HG03354 (cell line): ENCODE results near the gene MCRS1.
"Not testable (repeated sequence)": the region's sequence is repeated elsewhere in the genome, so short reads cannot be mapped to it uniquely, and the experiment has no call there.

ENCODE experiments used
- ATAC-seq: cut with Tn5 transposase; IDR thresholded peaks from one replicate; pipeline ENCODE4 v1.9.1; 2021; ENCODE audit warnings: mild to moderate bottlenecking; ENCODE audit not compliant: unreplicated experiment, poor library complexity, severe bottlenecking

The MCRS1 gene

DNA sequence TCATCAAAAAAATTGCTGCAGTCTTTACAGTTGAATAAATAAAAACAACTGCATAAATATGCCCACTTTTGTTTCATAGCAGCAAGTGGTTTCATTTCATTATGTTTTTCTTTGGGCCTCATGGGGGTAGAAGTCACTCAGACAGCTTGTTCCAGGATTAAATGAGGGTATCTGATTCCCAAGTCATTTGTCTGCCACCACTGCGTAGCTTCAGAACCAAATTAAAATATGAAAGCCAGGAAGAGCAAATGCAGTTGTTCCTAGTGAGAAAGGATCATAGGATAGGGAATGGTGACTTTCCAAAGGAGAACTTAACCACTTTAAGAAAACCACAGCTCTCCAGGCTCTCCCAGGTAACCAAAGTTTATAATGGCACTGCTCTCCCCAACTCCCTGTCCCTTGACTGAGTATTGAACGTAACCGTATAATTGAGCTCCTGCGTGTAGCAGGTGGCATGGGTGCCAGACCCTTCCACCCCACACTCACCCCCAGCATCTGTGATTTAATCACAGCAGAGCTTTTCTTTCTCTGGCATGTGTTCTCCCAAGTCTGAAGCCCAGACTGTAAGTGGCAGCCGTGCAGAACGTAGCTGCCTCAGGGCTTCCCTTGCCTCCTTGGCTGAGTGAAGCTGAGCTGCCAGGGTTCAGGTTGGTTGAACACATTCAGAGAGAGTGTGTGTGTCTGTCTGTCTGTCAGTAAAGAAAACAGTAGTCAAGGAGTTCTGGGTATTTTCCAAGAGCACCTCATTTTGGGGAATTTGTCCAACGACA, 40.4 kb downstream of the MCRS1 start:
- no peak for ATAC-seq

DNA sequence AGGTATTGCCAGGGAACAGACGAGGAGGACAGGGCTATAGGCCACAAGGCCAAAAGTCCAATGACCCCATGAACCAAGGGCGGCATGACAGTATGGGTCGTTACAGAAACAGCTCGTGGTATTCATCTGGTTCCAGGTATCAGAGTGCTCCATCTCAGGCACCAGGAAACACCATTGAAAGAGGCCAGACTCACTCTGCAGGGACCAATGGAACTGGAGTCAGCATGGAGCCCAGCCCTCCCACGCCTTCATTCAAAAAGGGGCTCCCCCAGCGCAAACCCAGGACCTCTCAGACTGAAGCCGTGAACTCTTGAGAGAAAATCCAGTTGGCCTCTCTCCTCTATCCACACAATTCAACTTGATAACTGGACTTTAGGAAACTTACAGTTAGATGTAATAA, 42.0 kb downstream of the MCRS1 start:
- no peak for ATAC-seq

DNA sequence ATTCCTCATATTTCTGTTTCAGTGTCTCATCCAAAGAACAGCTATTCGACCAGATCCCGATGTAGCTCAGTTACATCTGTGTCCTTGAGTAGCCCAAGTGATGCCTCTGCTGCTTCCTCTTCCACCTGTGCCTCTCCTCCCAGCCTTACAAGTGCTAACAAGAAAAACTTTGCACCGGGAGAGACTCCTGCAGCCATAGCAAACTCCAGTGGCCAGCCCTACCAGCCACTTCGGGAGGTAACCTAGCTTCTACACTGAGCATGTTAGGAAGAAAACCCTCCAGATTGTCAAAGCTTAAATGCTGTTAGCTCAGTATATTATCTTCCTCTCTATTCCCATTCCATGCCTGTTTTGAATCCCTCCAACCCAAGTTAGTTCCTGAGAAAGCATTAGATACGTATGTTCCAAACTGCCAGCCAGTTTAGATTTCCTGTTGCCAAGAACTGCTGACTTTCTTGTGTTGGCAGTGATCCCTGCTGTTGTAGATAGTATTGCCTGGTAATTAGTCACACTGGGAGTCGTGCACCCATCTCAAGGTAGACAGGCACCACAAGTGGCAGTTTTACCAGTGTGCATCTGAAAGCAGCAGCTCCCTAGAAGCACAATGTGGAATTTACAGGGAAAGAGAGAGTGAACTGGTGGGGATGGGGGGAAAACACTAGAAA, 43.1 kb downstream of the MCRS1 start:
- no peak for ATAC-seq

DNA sequence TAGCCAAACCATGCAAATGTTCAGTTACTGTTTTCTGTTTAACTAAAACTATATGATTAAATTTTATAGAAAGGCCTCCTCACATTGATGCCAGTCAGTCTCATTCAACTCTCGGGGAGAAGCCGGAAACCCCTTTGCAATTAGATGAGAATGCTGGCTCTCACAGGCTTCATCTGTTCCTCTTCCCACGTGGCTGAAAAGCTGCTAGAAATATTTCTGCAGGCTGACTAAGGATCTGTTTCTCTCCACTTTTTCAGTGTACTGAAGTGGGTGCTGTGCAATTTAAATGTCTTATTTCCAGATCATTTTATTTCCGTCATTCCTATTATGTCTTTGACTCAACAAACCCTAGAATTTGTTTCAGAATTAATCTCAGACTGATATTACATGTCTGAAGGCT, 46.6 kb downstream of the MCRS1 start:
- ATAC-seq: no peak

DNA sequence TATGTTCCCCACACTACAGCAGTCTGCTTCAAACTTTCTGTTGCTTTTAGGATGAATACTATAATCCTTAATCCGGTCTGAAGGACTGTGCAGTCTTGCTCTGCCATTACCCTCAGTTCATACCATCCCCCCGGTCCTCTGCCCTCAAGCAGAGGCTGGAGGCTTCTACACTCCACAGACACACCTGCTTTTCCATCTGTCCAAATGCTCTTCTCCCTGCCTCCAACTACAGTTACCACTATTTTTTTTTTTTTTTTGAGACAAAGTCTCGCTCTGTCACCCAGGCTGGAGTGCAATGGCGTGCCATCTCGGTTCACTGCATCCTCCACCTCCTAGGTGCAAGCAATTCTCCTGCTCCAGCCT, 48.4 kb downstream of the MCRS1 start:
- ATAC-seq: no peak

DNA sequence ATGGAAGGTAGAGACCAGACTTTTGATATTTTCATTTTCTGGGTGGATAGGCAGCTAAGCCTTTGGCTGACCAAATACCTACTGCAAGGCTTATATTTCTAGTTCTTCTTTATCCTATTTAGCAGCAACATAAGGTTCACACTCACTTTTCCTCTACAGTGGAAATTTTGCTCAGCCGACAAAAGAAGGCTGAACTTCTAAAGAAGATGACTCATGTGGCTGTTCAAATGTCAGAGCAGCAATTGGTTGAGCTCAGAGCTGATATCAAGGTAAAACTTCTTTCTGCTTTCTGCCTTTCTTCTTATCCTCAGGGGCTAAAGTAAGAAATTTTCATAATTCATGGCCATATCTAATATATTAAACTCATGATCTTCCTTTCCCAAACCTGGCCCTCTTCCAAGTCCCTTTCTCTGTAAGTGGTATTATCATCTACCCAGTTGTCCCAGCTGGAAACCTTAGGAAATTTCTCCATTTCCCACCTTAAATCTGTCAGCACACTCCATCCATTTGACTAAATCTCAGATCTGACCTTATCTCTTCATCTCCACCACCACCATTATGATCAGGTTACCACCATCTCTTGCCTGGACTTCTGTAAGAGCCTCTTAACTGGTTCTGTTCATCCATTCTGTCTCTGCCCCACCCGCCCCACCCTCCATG, 48.9 kb downstream of the MCRS1 start:
- no peak for ATAC-seq

DNA sequence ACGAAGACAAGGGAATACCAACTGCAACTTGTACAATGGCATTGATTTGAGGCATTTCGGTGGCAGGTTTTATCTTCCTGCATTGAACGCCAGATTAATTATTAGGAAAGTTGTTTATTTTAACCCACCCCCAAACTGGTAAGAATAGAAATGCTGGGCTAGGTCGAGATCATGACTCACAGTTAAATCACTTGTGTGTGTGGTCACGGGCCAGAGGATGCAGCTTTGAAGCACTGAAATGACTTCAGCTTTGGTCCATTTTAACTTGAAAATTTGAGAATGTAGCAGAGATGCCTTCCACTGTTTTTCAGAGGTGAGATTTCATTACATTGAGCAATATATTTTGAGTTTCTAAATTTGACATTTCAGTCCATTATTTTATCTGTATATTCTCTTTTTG, 52.7 kb downstream of the MCRS1 start:
- ATAC-seq: no peak

DNA sequence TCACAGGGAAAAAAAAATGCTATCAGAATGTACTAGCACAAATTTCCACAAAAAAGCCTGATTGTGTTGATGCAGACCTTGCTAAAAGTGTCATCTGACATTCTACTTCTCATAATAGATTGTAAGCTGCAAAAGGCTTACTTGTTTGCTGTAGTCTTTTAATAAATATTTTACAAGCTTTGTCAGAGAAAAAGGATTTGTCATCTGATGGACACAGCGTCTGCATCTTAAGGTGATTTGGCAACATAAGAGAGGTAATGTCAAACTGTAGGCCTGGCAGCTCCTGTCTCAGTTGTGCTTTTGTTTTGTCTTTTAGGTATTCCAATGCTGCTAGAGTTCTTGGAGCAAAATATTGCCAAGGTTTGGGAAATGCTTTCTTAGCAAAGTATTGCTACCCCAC, 55.4 kb downstream of the MCRS1 start:
- no peak for ATAC-seq

DNA sequence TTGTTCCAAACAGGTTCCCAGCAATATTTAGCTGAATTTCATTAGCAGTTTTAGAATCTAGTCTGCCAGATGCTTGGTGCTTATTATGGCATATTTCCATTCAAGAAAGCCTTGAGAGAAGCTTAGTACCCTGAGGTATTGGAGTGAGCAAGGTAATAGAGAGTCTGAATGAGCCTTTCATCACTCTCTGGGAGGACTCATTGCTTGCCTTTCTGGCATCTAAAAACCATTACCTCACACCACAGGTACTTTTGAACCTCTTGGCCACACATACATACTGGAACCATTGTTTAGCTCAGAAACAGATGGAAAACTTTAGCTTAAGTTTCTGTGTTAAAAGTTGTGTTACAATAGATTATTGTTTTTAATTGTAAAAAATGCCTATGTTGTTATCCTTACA, 56.5 kb downstream of the MCRS1 start:
- ATAC-seq: no peak

DNA sequence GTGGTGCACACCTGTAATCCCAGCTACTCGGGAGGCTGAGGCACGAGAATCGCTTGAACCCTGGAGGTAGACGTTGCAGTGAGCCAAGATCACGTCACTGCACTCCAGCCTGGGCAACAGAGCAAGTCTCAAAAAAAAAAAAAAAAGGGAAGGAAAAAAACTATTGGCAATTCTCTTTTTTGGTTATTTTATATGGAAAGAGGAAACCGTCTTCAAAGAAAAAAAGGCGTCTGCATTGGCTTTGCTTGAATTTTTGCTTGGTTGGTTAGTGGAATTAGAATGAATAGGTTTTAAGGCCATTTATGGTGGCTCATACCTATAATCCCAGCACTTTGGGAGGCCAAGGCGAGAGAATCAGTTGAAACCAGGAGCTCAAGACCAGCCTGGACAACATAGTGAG, 58.3 kb downstream of the MCRS1 start:
- ATAC-seq: not testable (repeated sequence)
